HEK293 (cell line): Measurements from ENCODE around the gene ZNF608.

Experiments used
- KLF1 ChIP-seq: fragments of 450-650 bp; formaldehyde crosslinking; IDR thresholded peaks from 2 replicates; pipeline ENCODE4 v1.5.1; 2016; ENCODE audit warnings: missing biosample characterization, missing genetic modification characterization
- KLF16 ChIP-seq: fragments of 450-650 bp; formaldehyde crosslinking; IDR thresholded peaks from 2 replicates; pipeline ENCODE4 v1.5.1; 2017; ENCODE audit warnings: missing biosample characterization, missing genetic modification characterization
- MYNN ChIP-seq: fragments of 450-650 bp; formaldehyde crosslinking; IDR thresholded peaks from 2 replicates; pipeline ENCODE4 v1.5.1; 2016; ENCODE audit warnings: missing biosample characterization, missing genetic modification characterization, borderline replicate concordance
- ZIC2 ChIP-seq: fragments of 450-650 bp; formaldehyde crosslinking; IDR thresholded peaks from 2 replicates; pipeline ENCODE4 v1.5.1; 2016; ENCODE audit warnings: missing biosample characterization, missing genetic modification characterization
- ZNF138 ChIP-seq: fragments of 450-650 bp; formaldehyde crosslinking; IDR thresholded peaks from 2 replicates; pipeline ENCODE4 v1.5.1; 2016; ENCODE audit warnings: missing biosample characterization, missing genetic modification characterization, borderline replicate concordance
- ZNF501 ChIP-seq: fragments of 450-650 bp; formaldehyde crosslinking; IDR thresholded peaks from 2 replicates; pipeline ENCODE4 v1.5.1; 2016; ENCODE audit warnings: missing biosample characterization, missing genetic modification characterization
- ZSCAN16 ChIP-seq: fragments of 450-650 bp; formaldehyde crosslinking; IDR thresholded peaks from 2 replicates; pipeline ENCODE4 v1.5.1; 2016; ENCODE audit warnings: missing biosample characterization, missing genetic modification characterization
- TF ChIP-seq, protein P1 (sequence below): fragments of 450-650 bp; formaldehyde crosslinking; IDR thresholded peaks from 2 replicates; pipeline ENCODE4 v1.5.1; 2016; ENCODE audit warnings: missing biosample characterization, missing genetic modification characterization
- TF ChIP-seq, protein P2 (sequence below): fragments of 450-650 bp; formaldehyde crosslinking; conservative IDR thresholded peaks from 2 replicates; pipeline ENCODE4 v1.5.1; 2016; ENCODE audit warnings: low read depth, missing biosample characterization, missing genetic modification characterization
- TF ChIP-seq, protein P3 (sequence below): fragments of 450-650 bp; formaldehyde crosslinking; IDR thresholded peaks from 2 replicates; pipeline ENCODE4 v1.5.1; 2016; ENCODE audit warnings: missing biosample characterization, missing genetic modification characterization, low read depth
- TF ChIP-seq, protein P4 (sequence below): fragments of 450-650 bp; formaldehyde crosslinking; IDR thresholded peaks from 2 replicates; pipeline ENCODE4 v1.5.1; 2017; ENCODE audit warnings: missing biosample characterization, mild to moderate bottlenecking, missing genetic modification characterization, moderate library complexity

DNA sequence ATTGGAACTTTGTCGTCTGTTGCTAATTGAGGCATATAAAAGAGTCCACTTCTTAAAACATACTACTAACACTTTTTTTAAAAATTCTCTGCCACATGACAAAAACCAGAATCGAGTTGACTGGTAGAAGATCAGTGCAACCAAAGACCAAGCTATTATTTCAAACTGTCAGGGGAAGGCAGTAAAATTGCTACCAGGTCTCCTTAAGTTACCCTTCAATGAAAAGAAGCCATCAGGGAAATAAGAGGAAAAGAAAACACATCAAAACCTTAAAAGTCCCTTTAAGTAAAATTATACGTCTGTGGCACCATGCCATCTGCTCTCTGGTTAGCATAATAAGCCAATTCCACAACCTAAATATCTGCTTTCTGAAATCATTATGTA lies 9.6 kb downstream of the ZNF608 start:
- peak; percentile 82; the same call in 1 of the 2 replicates for TF ChIP-seq MYNN
- peak; percentile 62; the same call in 1 of the 2 replicates for TF ChIP-seq ZNF501 (tag by site-specific recombination)
- no peak for TF ChIP-seq KLF16
- TF ChIP-seq, protein P1, sequence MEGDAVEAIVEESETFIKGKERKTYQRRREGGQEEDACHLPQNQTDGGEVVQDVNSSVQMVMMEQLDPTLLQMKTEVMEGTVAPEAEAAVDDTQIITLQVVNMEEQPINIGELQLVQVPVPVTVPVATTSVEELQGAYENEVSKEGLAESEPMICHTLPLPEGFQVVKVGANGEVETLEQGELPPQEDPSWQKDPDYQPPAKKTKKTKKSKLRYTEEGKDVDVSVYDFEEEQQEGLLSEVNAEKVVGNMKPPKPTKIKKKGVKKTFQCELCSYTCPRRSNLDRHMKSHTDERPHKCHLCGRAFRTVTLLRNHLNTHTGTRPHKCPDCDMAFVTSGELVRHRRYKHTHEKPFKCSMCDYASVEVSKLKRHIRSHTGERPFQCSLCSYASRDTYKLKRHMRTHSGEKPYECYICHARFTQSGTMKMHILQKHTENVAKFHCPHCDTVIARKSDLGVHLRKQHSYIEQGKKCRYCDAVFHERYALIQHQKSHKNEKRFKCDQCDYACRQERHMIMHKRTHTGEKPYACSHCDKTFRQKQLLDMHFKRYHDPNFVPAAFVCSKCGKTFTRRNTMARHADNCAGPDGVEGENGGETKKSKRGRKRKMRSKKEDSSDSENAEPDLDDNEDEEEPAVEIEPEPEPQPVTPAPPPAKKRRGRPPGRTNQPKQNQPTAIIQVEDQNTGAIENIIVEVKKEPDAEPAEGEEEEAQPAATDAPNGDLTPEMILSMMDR: no peak
- TF ChIP-seq, protein P2, sequence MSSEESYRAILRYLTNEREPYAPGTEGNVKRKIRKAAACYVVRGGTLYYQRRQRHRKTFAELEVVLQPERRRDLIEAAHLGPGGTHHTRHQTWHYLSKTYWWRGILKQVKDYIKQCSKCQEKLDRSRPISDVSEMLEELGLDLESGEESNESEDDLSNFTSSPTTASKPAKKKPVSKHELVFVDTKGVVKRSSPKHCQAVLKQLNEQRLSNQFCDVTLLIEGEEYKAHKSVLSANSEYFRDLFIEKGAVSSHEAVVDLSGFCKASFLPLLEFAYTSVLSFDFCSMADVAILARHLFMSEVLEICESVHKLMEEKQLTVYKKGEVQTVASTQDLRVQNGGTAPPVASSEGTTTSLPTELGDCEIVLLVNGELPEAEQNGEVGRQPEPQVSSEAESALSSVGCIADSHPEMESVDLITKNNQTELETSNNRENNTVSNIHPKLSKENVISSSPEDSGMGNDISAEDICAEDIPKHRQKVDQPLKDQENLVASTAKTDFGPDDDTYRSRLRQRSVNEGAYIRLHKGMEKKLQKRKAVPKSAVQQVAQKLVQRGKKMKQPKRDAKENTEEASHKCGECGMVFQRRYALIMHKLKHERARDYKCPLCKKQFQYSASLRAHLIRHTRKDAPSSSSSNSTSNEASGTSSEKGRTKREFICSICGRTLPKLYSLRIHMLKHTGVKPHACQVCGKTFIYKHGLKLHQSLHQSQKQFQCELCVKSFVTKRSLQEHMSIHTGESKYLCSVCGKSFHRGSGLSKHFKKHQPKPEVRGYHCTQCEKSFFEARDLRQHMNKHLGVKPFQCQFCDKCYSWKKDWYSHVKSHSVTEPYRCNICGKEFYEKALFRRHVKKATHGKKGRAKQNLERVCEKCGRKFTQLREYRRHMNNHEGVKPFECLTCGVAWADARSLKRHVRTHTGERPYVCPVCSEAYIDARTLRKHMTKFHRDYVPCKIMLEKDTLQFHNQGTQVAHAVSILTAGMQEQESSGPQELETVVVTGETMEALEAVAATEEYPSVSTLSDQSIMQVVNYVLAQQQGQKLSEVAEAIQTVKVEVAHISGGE (tag by site-specific recombination): no peak
- no peak for TF ChIP-seq KLF1 (tag by site-specific recombination)
- TF ChIP-seq, protein P3, sequence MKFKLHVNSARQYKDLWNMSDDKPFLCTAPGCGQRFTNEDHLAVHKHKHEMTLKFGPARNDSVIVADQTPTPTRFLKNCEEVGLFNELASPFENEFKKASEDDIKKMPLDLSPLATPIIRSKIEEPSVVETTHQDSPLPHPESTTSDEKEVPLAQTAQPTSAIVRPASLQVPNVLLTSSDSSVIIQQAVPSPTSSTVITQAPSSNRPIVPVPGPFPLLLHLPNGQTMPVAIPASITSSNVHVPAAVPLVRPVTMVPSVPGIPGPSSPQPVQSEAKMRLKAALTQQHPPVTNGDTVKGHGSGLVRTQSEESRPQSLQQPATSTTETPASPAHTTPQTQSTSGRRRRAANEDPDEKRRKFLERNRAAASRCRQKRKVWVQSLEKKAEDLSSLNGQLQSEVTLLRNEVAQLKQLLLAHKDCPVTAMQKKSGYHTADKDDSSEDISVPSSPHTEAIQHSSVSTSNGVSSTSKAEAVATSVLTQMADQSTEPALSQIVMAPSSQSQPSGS (tag by site-specific recombination): no peak
- no peak for TF ChIP-seq ZSCAN16 (tag by site-specific recombination)
- no peak for TF ChIP-seq ZIC2 (tag by site-specific recombination)
- TF ChIP-seq ZNF138: no peak
- TF ChIP-seq, protein P4, sequence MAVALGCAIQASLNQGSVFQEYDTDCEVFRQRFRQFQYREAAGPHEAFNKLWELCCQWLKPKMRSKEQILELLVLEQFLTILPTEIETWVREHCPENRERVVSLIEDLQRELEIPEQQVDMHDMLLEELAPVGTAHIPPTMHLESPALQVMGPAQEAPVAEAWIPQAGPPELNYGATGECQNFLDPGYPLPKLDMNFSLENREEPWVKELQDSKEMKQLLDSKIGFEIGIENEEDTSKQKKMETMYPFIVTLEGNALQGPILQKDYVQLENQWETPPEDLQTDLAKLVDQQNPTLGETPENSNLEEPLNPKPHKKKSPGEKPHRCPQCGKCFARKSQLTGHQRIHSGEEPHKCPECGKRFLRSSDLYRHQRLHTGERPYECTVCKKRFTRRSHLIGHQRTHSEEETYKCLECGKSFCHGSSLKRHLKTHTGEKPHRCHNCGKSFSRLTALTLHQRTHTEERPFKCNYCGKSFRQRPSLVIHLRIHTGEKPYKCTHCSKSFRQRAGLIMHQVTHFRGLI (tag by site-specific recombination): no peak
